ENCODE results near the gene IL18.
"Not testable (repeated sequence)": the region's sequence is repeated elsewhere in the genome, so short reads cannot be mapped to it uniquely, and the experiment has no call there.

The IL18 gene

DNA sequence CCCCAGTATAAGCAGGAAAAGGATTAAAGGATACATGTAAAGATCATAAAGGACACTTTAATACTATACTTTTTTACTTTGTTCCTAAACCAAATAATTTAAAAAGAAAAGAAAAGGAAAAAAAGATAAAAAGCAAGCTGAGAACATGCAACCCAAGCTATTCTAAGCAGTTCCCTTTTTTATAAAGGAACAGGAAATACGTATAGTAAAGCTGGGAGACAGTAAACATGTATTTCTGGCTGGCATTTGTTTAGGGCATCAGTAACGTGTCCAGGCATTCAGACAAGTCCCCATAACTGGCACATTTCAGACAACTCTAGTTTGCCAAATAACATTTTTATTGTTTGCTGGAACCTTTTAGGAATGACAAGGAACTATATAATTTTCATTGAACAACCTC, 36.4 kb upstream of the IL18 start:
- Histone ChIP-seq H3K4me3 (ENCODE audit: low read length) (no peak overlapping the region), H3K27me3 (ENCODE audit: insufficient read depth, low read length, poor library complexity) (no peaks in the 10 kb centered on the region), H2AK5ac (ENCODE audit: low read length) (no peak overlapping the region), H2BK120ac (ENCODE audit: low read depth, low read length) (no peak overlapping the region), H4K5ac (ENCODE audit: low read length) (no peak overlapping the region), H3K4ac (ENCODE audit: low read depth, low read length) (no peak overlapping the region), H3K27ac (ENCODE audit: low read depth, low read length) (no peak overlapping the region), H3K79me2 (ENCODE audit: control insufficient read depth, insufficient read depth, low read length) (no peaks in the 10 kb centered on the region), H3K18ac (ENCODE audit: low read length) (no peak overlapping the region), H3K36me3 (ENCODE audit: control insufficient read depth, insufficient read depth, low read length) (no peaks in the 10 kb centered on the region), H2BK5ac (ENCODE audit: low read length) (no peak overlapping the region), H4K8ac (ENCODE audit: low read depth, low read length) (no peak overlapping the region), H3K79me1 (ENCODE audit: low read length) (no peaks in the 10 kb centered on the region), H3K4me1 (ENCODE audit: control insufficient read depth, low read depth, low read length) (no peaks in the 10 kb centered on the region), H3K23ac (ENCODE audit: low read length) (no peak overlapping the region), H3K4me2 (ENCODE audit: low read length) (no peak overlapping the region), H3K56ac (ENCODE audit: low read length) (no peak overlapping the region), H3K9ac (ENCODE audit: low read length) (no peak overlapping the region), H2BK15ac (replicated peaks; ENCODE audit: low read depth) (no peak overlapping the region)
- WGBS (ENCODE audit: extremely low coverage, insufficient coverage, low lambda C conversion rate), result no CpG with 5 or more reads among the region's 2 CpGs
- no peak for DNase-seq

DNA sequence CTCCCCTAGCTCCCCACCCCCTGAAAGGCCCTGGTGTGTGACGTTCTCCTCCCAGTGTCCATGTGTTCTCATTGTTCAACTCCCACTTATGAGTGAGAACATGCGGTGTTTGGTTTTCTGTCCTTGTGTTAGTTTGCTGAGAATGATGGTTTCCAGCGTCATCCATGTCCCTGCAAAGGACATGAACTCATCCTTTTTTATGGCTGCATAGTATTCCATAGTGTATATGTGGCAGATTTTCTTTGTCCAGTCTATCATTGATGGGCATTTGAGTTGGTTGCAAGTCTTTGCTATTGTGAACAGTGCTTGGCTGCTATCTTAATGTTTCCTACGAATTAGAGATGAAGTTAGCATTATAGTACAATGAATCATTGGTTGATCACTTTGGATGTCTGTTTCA, 35.2 kb upstream of the IL18 start:
- not testable (repeated sequence) for DNase-seq; H3K4me1 ChIP-seq (ENCODE audit: control insufficient read depth, low read depth, low read length); H3K79me2 ChIP-seq (ENCODE audit: control insufficient read depth, insufficient read depth, low read length); H4K5ac ChIP-seq (ENCODE audit: low read length); H3K4ac ChIP-seq (ENCODE audit: low read depth, low read length); H3K9ac ChIP-seq (ENCODE audit: low read length); H2BK15ac ChIP-seq (replicated peaks; ENCODE audit: low read depth); H3K4me2 ChIP-seq (ENCODE audit: low read length); H3K23ac ChIP-seq (ENCODE audit: low read length); H2BK120ac ChIP-seq (ENCODE audit: low read depth, low read length); H3K27me3 ChIP-seq (ENCODE audit: insufficient read depth, low read length, poor library complexity); H2BK5ac ChIP-seq (ENCODE audit: low read length); H3K27ac ChIP-seq (ENCODE audit: low read depth, low read length); H3K79me1 ChIP-seq (ENCODE audit: low read length); H3K56ac ChIP-seq (ENCODE audit: low read length); H3K18ac ChIP-seq (ENCODE audit: low read length); H4K8ac ChIP-seq (ENCODE audit: low read depth, low read length); H2AK5ac ChIP-seq (ENCODE audit: low read length); H3K36me3 ChIP-seq (ENCODE audit: control insufficient read depth, insufficient read depth, low read length); H3K4me3 ChIP-seq (ENCODE audit: low read length)
- WGBS (ENCODE audit: extremely low coverage, insufficient coverage, low lambda C conversion rate), result no CpG with 5 or more reads among the region's 4 CpGs

DNA sequence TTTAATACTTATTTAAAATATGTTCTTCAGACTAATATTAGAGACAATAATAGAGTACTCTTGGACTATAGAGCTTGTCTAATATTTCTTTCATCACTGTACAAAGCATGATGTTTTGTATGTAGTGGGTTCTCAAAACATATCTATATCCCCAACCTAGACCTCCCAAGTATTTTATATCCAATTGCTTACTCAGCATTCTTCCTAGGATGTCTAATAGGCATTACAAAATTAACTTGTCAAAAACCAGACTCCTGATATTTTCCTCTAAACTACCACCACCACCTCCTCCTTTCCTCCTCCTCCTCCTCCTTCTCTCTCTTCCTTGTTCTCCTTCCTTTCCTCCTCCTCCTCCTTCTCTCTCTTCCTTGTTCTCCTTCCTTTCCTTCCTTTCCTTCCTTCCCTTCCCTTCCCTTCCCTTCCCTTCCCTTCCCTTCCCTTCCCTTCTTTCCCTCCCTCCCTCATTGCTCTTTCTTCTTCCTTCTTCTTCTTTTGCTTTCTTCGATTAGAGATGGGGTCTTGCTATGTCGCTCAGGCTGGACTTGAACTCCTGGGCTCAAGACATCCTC, 32.7 kb upstream of the IL18 start:
- WGBS (ENCODE audit: extremely low coverage, insufficient coverage, low lambda C conversion rate), result no CpG with 5 or more reads among the region's 2 CpGs
- H3K4me2 ChIP-seq (ENCODE audit: low read length), result no peak overlapping the region
- H3K79me1 ChIP-seq (ENCODE audit: low read length), result no peaks in the 10 kb centered on the region
- H3K56ac ChIP-seq (ENCODE audit: low read length), result no peak overlapping the region
- no peak overlapping the region for H2AK5ac ChIP-seq (ENCODE audit: low read length)
- no peak overlapping the region for H4K5ac ChIP-seq (ENCODE audit: low read length)
- no peak overlapping the region for H3K4me3 ChIP-seq (ENCODE audit: low read length)
- no peak overlapping the region for H3K27ac ChIP-seq (ENCODE audit: low read depth, low read length)
- no peaks in the 10 kb centered on the region for H3K36me3 ChIP-seq (ENCODE audit: control insufficient read depth, insufficient read depth, low read length)
- H4K8ac ChIP-seq (ENCODE audit: low read depth, low read length), result no peak overlapping the region
- H3K4me1 ChIP-seq (ENCODE audit: control insufficient read depth, low read depth, low read length), result no peaks in the 10 kb centered on the region
- no peak overlapping the region for H3K9ac ChIP-seq (ENCODE audit: low read length)
- H3K23ac ChIP-seq (ENCODE audit: low read length), result no peak overlapping the region
- H3K27me3 ChIP-seq (ENCODE audit: insufficient read depth, low read length, poor library complexity), result no peaks in the 10 kb centered on the region
- no peak for DNase-seq
- no peak overlapping the region for H2BK15ac ChIP-seq (replicated peaks; ENCODE audit: low read depth)
- H3K79me2 ChIP-seq (ENCODE audit: control insufficient read depth, insufficient read depth, low read length), result no peaks in the 10 kb centered on the region
- H2BK120ac ChIP-seq (ENCODE audit: low read depth, low read length), result no peak overlapping the region
- no peak overlapping the region for H3K18ac ChIP-seq (ENCODE audit: low read length)
- H2BK5ac ChIP-seq (ENCODE audit: low read length), result no peak overlapping the region
- H3K4ac ChIP-seq (ENCODE audit: low read depth, low read length), result no peak overlapping the region

- no peak overlapping the region for H3K4me2 ChIP-seq (ENCODE audit: low read length)
- no peak overlapping the region for H3K23ac ChIP-seq (ENCODE audit: low read length)
- H4K5ac ChIP-seq (ENCODE audit: low read length), result no peak overlapping the region
- H2BK5ac ChIP-seq (ENCODE audit: low read length), result no peak overlapping the region
- no peak overlapping the region for H3K9ac ChIP-seq (ENCODE audit: low read length)
- no CpG with 5 or more reads among the region's 2 CpGs for WGBS (ENCODE audit: extremely low coverage, insufficient coverage, low lambda C conversion rate)
- H3K4ac ChIP-seq (ENCODE audit: low read depth, low read length), result no peak overlapping the region
- H3K79me1 ChIP-seq (ENCODE audit: low read length), result no peaks in the 10 kb centered on the region
- H3K36me3 ChIP-seq (ENCODE audit: control insufficient read depth, insufficient read depth, low read length), result no peaks in the 10 kb centered on the region
- DNase-seq, result no peak
- H3K27ac ChIP-seq (ENCODE audit: low read depth, low read length), result no peak overlapping the region
- H3K27me3 ChIP-seq (ENCODE audit: insufficient read depth, low read length, poor library complexity), result no peaks in the 10 kb centered on the region
- no peaks in the 10 kb centered on the region for H3K4me1 ChIP-seq (ENCODE audit: control insufficient read depth, low read depth, low read length)
- no peak overlapping the region for H4K8ac ChIP-seq (ENCODE audit: low read depth, low read length)
- H3K56ac ChIP-seq (ENCODE audit: low read length), result no peak overlapping the region
- no peak overlapping the region for H2AK5ac ChIP-seq (ENCODE audit: low read length)
- H2BK15ac ChIP-seq (replicated peaks; ENCODE audit: low read depth), result no peak overlapping the region
- no peak overlapping the region for H3K18ac ChIP-seq (ENCODE audit: low read length)
- no peak overlapping the region for H2BK120ac ChIP-seq (ENCODE audit: low read depth, low read length)
- no peak overlapping the region for H3K4me3 ChIP-seq (ENCODE audit: low read length)
- H3K79me2 ChIP-seq (ENCODE audit: control insufficient read depth, insufficient read depth, low read length), result no peaks in the 10 kb centered on the region
Observed at GRCh38 chr11:112195951-112196351, 32.1 kb upstream of the IL18 start.

GRCh38 chr11:112195113-112195512, 31.2 kb upstream of the IL18 start:
- H3K4me1 ChIP-seq (ENCODE audit: control insufficient read depth, low read depth, low read length); H3K23ac ChIP-seq (ENCODE audit: low read length); H2AK5ac ChIP-seq (ENCODE audit: low read length); DNase-seq; H3K4ac ChIP-seq (ENCODE audit: low read depth, low read length); H3K4me3 ChIP-seq (ENCODE audit: low read length); H3K27me3 ChIP-seq (ENCODE audit: insufficient read depth, low read length, poor library complexity); H3K18ac ChIP-seq (ENCODE audit: low read length); H3K4me2 ChIP-seq (ENCODE audit: low read length); H2BK5ac ChIP-seq (ENCODE audit: low read length); H3K9ac ChIP-seq (ENCODE audit: low read length); H3K79me2 ChIP-seq (ENCODE audit: control insufficient read depth, insufficient read depth, low read length); H3K36me3 ChIP-seq (ENCODE audit: control insufficient read depth, insufficient read depth, low read length); H4K8ac ChIP-seq (ENCODE audit: low read depth, low read length); H4K5ac ChIP-seq (ENCODE audit: low read length); H3K79me1 ChIP-seq (ENCODE audit: low read length); H2BK120ac ChIP-seq (ENCODE audit: low read depth, low read length); H2BK15ac ChIP-seq (replicated peaks; ENCODE audit: low read depth); H3K27ac ChIP-seq (ENCODE audit: low read depth, low read length); H3K56ac ChIP-seq (ENCODE audit: low read length): not testable (repeated sequence)
- WGBS (ENCODE audit: extremely low coverage, insufficient coverage, low lambda C conversion rate), result no CpG with 5 or more reads among the region's 11 CpGs

DNA sequence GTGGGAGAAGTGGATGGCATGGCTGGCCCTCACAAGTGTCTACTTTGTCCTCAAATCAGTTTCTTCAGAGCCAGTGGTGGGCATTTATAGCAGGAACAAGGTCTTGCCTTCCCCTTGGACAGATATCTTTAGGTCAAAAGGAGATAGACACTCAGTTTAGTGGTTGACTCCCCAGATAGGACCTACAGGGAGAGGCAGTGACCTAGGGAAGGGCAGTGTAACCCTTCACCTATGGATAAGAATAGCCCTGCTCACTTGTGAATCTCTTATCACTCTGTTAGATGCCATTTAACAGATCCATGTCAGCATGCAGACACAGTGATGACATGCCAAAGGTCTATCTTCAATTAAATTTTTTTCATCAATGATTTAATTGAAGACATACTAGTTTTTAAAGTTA, 22.4 kb upstream of the IL18 start:
- Histone ChIP-seq H3K4me3 (ENCODE audit: low read length) (no peak overlapping the region), H3K23ac (ENCODE audit: low read length) (no peak overlapping the region), H2BK120ac (ENCODE audit: low read depth, low read length) (no peak overlapping the region), H3K18ac (ENCODE audit: low read length) (no peak overlapping the region), H3K4ac (ENCODE audit: low read depth, low read length) (no peak overlapping the region), H2BK15ac (replicated peaks; ENCODE audit: low read depth) (no peak overlapping the region), H3K4me1 (ENCODE audit: control insufficient read depth, low read depth, low read length) (no peaks in the 10 kb centered on the region), H2AK5ac (ENCODE audit: low read length) (no peak overlapping the region), H3K4me2 (ENCODE audit: low read length) (no peak overlapping the region), H3K79me1 (ENCODE audit: low read length) (no peaks in the 10 kb centered on the region), H4K5ac (ENCODE audit: low read length) (no peak overlapping the region), H3K79me2 (ENCODE audit: control insufficient read depth, insufficient read depth, low read length) (no peaks in the 10 kb centered on the region), H2BK5ac (ENCODE audit: low read length) (no peak overlapping the region), H3K27me3 (ENCODE audit: insufficient read depth, low read length, poor library complexity) (no peaks in the 10 kb centered on the region), H3K27ac (ENCODE audit: low read depth, low read length) (no peak overlapping the region), H3K36me3 (ENCODE audit: control insufficient read depth, insufficient read depth, low read length) (no peaks in the 10 kb centered on the region), H3K56ac (ENCODE audit: low read length) (no peak overlapping the region), H4K8ac (ENCODE audit: low read depth, low read length) (no peak overlapping the region), H3K9ac (ENCODE audit: low read length) (no peak overlapping the region)
- DNase-seq, result no peak

All from mesendoderm (in vitro differentiated cells).